LoVo (cell line): ENCODE measurements around the gene RCL1.
A peak's percentile ranks its signal among the peaks of the same experiment; 100 is the strongest.

ENCODE experiments used
- DNase-seq: peaks from one replicate; pipeline ENCODE4 v3.0.0-alpha.2; 2016; ENCODE audit warnings: low spot score

Gene RCL1

DNA sequence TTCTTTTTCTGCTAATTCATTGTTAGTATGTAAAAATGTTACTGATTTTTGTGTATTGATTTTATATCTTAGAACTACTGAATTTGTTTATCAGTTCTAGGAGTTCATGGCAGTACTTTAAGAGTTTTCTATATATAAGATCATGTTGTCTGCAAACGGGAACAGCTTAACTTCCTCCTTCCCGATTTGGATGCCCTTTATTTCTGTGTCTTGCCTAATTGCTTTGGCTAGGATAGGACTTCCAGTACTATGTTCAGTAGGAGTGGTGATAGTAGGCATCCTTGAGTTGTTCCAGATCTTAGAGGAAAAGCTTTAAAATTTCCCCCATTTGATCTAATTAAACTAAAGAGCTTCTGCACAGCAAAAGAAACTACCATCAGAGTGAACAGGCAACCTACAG is 20.1 kb downstream of the RCL1 start:
- DNase-seq = no peak

DNA sequence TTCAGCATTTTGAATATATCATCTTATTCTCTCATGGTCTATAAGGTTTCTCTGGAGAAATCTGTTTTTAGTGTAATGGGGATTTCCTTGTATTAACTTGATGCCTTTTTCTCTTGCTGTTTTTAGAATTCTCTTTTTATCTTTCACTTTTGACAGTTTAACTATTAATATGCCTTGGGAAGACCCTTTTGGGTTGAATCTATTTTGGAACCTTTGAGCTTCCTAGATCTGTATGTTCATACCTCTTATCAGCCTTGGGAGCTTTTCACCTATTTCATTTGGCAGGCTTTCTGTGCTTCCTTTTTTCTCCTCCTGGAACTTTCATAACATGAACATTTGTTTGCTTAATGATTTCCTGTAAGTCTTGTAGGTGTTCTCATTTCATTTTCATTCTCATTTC is 22.2 kb downstream of the RCL1 start:
- DNase-seq = no peak

DNA sequence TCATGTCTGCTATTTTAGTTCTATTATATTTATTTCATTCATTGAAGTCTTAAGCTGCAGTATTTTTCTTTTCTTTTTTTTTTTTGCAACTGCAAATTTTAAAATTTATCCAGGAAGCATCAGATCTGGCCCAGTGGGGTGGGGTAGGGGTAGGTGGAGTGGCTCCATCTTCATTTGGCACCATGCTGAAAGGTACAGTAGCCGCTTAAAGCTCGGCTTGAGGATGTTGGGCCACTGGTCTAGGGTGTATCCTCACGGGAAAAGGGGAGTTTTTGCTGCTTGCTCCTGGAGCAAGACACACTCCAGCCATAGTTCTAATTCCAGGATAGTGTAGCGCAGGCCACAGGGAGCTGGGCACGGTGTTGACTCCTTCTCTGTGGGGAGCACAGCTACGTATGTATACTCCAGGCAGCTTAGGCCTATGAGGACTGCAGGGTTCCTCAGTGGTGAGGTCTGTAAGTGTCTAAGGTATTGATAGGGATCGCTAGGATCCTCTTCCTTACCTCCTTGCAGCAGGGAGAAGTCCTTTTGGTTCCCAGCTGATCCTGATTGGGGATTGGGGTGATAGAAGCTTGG is 22.7 kb downstream of the RCL1 start:
- DNase-seq = no peak

DNA sequence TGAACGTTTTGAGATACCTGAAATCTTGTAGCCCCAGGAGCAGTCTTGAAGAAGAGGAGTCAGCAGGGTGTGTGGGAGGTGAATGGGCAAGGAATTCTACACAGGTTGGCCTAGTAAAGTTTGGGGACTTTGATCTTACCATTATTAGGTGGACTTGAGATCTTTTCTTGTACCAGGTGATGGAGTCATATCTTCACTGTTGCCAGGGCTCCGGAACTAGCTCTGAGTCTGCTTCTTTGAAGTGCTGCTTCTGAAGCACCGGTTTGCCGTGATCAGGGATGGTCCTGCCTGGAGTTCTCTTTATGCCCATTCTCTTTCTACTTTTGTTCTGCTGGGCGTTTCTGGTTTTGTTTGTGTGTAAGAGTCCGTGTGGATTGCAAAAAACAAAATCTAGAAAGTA is 27.4 kb downstream of the RCL1 start:
- peak; percentile 1 for DNase-seq

DNA sequence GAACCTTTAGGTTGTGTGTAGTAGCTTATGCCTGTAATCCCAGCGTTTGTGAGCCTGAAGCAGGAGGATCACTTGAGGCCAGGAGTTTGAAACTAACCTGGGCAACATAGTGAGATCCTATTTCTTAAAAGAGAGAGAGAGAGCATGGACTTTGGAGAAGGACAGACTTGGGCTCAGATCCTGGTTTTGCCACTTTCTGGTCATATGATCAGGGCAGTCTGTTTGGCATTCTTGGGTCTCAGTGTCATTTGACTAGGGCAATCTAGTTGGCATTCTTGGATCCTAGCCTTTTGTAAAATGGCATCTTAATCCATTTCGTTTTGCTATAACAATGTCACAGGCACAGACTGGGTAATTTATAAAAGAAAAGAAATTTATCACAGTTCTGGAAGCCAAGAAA is 28.4 kb downstream of the RCL1 start:
- no peak for DNase-seq

DNA sequence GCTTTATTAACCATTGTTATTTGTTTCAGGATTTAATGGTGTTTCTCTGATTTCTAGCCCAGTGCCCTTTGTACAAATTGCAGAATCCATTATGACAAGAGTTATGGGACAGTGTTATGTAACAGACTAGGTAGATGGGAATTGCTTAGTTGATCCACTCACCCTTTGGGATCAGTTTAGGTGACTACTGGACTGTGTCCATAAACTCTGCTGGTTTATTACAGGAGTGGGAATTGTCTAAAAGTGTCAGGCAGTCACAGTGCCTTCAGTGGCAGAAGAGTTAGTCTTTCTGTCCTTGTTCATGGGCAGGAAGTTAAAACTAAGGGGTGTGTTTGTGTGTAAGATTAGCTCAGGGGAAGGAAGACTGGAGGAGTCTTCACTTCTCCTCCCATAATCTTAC is 29.3 kb downstream of the RCL1 start:
- DNase-seq = no peak

DNA sequence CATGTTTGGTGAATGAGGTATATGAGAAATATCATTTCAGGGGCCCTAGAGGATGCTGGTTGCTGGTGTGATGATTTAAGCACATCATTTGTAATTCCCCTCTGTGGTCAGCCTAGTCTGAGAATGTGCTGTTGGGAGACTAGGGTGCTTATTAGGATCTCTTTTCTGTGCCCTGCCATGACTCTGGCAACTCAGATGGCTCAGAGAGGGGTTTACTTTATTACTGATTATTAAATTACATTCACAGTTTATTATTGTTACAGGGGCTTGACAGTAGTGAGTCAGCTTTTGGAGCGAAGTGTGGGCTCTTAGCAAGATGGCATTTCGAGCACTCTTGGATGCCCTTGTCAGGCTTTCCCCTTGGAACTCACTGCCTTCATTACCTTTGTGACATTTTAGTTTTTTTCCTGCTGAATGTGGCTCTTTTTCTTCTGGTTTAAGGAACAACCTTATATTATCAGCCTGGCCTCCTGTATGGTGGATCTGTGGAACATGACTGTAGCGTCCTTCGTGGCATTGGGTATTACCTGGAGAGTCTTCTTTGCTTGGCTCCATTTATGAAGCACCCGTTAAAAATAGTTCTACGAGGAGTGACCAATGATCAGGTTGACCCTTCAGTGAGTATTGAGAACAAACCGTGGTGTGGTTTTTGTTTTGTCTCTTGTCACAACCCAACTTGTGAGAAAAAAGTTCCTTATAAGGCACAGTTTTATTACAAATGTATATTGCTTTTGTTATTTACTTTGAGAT is 33.8 kb downstream of the RCL1 start:
- DNase-seq = no peak

DNA sequence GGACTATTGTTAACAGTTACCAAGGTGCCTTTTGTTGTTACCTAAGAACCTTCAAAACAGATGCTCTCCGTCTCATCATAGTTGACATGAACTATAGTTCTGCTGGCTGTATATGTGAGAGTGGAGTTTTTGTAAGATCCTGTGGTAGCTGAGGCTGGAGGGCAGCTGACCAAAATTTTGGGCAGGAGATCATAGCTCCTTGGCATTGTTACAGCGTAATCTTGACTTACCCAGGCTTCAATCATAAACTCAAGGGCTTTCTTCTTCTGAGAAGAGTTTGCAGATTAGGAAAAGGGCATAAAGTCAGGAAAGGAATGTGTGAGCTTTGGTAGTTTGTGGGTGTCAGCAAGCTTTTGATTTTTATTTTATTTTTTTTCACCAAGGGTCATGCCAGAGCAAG is 34.5 kb downstream of the RCL1 start:
- DNase-seq = no peak

DNA sequence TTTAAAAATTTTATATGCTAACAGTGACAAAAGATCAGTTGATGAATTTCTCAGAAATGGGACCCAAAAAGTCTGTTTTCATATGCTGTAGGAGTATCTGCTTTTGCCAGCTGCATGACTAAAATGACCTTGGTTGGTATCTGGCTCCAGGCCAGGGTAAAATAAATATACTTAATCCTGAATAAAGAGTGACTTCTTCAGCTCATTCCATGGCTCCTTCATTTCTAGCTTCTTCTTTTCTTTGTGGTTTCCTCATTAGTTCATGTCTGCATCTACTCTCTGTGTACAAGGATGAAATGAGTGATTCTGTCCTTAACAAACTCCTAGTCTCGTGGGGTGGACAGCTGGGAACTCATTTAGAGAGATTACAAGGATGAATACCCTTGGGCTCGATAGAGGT is 36.0 kb downstream of the RCL1 start:
- no peak for DNase-seq

DNA sequence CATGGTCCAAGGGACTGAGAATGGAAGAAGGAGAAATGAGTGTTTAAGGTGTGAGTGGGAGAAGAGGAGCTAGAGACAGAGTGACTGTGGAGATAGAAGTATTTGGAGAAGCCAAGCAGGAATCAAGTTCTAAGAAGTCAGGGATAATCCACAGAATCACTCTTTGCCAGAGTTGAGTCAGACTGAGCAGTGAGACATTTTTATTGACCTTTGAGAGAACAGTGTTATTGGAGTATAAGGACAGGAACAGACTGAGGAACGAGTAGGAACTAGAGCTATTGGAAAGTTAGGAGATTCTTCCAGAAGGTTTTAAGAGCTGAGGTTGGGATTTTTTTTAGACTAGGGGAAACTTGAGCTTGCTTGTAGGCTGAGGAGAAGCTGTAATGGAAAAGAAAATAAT is 37.2 kb downstream of the RCL1 start:
- DNase-seq = no peak

DNA sequence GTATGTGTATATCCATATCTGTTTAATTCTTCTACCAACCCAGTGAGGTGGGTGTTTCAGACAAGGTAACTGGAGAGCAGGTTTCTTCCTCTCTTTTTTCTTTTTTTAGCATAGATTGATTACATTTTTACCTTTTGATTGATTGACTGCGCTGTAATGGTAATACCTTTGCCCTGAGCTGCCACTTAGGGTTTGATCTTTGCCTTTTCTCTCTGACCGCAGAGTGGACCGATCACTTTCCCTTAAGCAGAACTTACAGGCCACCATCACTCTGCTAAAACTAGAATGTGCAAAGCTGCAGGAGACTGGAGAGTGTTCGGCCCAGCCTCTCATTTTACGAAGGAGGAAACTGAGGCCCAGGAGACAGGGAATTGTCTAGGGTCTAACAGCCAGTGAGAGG is 38.0 kb downstream of the RCL1 start:
- DNase-seq = no peak

DNA sequence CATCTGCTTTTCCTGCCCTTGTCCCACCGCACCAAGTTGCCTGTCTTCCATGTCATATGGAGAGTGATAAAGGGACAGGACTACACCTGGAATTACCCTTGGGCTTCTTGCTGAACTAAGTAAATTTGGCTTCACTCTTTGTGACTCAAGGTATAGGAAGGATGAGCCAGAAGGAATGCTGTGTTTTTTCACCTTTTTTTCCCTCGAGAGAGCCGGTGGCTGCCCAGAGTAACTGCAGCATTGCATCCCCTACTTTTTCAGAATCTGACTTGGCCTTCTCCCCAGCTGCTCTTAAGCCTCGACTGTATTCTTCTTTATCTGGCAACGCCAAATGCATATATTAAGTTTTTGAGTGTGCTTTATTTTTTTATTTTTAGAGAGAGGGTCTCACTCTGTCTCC is 38.4 kb downstream of the RCL1 start:
- DNase-seq = no peak

DNA sequence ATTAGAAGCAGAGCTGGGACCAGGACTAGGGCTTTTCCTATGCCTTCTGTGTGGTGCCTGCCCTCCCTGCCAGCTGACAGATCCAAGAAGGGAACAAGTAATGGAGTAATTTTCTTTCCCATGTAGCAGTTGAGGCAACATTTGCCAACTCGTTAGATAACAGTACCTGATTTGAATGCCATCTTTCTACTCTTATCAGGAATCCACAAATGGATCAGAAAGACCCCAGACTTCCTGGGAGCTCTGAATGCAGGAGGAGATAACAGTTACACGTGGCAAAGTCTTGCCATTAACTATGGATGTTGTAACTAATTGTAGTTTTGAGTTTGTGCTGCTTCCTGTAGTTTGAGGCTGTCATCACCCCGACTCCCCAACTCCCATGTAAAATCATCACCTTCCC is 39.2 kb downstream of the RCL1 start:
- DNase-seq = no peak

DNA sequence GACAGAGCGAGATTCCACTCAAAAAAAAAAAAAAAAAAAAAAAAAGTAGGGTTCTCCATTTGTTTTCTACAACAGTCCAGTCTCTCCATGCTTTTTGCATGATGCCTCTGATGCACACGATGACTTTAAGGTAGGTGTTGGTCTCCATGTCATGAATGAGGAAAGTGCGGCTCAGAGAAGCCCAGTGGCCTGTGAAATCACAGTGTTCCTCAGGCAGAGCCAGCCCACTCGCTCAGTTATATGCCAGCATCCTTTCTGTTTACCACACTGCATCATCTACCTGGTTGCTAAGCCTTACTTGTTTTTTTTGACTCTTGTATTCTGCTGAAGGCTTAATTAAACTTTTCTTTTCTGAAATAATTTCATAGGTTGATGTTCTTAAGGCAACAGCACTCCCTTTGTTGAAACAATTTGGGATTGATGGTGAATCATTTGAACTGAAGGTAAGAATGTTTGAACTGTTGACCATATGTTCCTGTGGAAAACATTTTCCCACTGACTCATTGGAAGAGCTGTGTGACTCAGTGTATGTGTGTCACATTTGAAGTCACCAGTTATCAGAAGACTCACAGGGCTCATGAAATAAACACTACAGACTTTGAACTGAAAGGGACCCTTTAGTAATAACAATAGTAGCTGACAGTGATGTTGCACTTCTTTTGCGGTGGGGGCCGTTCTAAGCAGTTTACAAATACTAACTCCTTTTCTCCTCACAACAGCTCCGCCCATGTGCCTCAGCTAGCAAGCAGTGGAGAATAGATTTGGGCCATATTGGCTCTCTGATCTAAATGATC is 40.2 kb downstream of the RCL1 start:
- DNase-seq = peak; percentile 67

DNA sequence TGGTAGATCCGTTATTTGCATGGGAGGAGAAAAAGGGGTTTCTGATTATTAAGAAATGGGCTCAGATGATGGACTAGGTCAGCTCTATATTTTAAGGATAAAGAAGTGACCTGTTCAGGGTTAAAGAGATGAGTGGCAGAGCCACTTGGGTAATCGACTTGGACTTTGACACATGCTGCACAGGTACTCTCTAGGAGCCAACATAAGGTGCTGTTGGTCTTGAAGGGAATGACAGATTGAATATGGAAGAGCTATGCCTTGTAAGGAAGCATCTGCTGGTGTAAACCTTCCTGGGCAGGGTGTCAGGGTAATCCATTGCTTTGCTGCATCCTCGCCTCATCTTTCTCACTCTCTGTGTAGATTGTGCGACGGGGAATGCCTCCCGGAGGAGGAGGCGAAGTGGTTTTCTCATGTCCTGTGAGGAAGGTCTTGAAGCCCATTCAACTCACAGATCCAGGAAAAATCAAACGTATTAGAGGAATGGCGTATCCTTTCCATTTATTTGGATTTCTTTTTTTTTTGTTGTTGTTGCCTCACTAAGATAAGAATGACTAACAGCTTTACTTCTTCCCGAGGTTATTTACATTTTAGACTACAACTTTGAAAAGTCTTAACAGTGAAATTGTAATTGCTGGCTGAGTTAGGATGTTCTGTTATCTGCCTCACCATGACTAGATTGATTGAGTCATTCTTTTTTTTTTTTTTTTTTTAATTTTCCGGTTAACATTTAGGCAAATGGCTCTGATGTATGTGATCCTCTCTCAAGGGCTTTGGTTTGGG is 41.2 kb downstream of the RCL1 start:
- DNase-seq = no peak

DNA sequence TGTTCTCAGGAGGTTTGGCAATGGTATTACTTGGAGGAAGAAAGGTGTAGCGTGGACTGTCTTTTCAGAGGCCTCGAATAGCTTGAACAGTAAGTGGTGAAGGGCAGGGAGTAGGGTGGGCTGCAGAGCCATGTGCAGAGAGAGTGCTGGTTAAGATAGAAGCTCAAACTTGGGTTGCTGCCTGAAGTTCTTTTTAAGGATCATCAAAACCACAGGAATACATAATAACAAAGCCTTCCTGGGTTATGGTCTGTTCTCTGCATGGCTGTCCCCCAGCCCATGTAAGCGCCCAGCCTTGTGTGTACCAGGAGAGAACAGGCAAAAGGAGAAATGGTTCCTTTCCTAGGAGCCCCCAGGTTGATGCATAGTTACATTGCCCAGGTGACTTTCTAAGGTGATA is 43.9 kb downstream of the RCL1 start:
- DNase-seq = no peak

DNA sequence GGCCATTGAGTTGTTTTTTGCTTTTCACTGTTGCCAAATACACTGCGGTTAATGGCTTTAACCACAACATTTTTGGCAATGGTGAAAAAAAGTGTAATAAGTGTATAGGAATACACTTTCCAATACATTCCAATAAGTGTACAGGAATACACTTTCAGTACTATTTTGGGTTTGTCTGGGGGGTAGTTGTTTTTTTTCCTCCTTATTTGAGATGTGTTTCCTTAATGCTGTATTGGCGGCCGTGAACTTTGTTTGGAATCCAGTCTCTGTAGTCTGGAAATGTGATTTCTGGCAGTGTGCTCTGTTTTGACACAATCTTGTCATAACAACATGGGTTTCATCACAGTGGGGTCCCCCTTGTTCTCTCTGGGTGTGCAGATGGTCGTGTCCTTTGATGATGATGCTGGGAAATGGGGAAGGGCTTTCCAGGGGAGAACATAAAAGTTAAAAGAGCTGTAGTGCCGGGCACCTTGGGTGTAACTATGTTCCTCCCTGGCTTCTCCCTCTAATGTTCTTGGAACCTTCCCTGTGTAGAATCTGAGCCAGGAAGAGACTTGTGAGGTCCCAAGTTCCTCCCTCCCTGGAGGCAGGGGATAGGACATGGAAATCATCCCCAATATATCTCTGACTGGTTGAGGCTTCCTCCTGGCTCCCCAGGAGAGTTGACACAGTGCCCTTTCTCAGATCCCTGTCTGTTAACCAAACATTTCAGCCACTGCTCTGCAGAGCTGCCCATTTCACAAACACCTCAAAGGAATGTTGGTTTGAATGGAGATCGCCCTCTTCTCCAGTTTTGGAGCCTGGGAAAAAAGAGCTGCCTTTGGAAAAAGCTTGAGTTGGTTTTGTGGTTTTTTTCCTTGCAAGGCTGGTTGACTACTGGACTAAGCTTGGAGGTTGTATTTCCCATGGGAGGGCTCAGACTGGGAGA is 44.8 kb downstream of the RCL1 start:
- no peak for DNase-seq

DNA sequence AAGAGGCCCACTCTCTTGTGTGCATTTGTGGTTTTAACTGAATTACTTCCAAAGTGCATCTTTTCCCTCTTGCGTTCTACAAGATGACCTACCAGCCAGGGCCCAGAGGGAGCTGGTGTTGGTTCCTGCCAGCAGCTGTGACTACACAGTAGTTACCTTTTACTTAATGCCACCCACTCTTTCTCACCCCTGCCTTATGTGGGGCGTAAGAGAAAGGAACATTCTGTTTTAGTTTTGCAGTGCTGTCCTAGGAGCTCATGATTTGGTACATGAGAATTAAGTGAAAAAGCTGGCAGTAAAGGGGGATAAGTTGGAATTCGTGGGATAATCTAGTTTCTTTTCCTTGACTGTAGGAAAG is 45.4 kb downstream of the RCL1 start:
- no peak for DNase-seq

DNA sequence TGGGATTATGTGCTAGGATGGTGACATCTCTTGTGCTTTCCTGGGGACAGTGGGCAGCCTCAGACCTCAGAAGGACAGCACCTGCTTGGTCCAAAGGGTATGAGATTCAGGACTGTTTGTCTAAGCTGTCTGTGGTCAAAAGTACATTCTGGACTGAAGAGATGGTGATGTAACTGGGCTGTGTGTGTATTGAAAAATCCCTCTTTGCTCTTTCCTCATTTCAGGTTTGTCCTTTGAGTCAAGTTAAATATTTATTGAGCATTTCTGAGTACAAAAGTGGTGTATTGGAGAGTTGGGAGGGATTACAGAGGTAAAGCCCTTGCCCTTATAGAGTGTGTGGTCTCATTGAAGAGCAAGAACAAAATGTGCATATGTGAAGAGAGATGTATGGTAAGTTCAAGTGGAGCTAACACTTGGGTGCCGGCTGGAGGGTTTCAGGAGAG is 46.7 kb downstream of the RCL1 start:
- no peak for DNase-seq

DNA sequence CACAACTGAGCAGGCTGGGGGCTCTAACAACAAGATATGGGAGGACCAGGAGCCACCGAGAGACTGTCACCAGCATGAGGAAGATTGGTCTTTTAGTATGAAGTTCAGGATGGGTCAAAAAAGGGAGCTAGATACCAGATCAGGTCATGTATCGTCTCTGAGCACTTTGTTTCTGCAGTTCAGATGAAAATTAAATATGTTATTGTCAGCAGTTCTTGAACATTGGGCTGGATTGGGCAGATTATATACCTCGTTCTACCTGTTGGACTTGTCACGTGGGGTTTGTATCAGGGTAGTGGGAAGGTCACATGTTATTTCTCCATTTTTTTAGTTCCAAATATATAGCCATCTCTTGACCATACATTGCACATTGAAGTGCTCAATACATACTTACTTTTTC is 47.3 kb downstream of the RCL1 start:
- no peak for DNase-seq

DNA sequence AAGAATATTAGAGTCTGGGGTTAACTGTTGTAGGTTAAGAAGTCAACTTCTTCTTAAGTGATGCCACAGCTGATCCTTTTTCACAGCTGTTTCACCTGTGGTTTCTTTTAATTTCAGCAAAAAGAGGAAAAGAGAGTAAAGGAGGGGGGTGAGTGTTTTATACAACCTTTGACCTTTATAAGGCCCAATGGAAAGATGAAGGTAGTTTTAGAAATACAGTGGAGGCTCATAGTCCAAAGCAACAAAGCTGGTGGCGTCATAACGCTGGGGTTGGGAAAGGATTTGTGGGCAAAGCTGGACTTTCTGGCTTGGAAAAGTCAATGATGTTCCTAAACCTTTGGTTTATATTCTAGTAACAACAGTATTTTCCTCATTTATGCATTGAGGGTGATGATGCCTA is 49.5 kb downstream of the RCL1 start:
- DNase-seq = no peak

DNA sequence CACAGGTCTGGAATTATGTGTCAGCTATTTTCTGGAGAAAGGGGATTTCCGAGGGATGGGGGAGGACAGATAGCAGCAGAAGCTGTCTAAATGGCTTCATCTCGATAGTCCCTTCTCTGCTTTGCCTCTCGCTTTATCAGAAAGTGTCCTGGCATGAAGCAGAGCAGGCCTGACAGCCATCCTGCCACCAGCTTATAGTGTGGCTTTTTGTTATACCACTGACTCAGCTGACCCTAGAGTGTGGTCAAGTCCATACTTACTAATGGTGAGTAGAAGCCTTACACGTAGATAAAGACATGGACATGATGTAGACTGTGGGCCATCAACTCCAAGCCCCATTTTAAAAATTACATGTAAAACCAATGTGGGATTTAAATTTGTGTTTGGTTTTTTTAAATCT is 50.0 kb downstream of the RCL1 start:
- DNase-seq = no peak
